WTC11 (cell line): ENCODE results near the gene ATF7IP. TPM values are rescaled to one million over a fixed set of nuclear protein-coding genes. Genes with fewer than 3 reads are reported as not detected.

Experiments
- ATAC-seq: fragments of 200-7000 bp; cut with Tn5 transposase; 2 replicates; pipeline ENCODE4 v1.10.0; 2021; ENCODE audit warnings: mild to moderate bottlenecking, moderate library complexity
- CTCF ChIA-PET: fragments of 300-600 bp; sonication (Branson Sonifier 250); formaldehyde crosslinking; loops from one replicate; lab custom pipeline; 2021; ENCODE audit warnings: antibody characterized with exemption; lab: Charles Lee
- POLR2A ChIA-PET: fragments of 350-600 bp; sonication (Branson Sonifier 250); formaldehyde crosslinking; loops from one replicate; lab custom pipeline; 2021; ENCODE audit warnings: antibody characterized with exemption; lab: Charles Lee
- DNase-seq: peaks from one replicate; pipeline ENCODE4 v3.0.0; 2021; ENCODE audit warnings: low spot score
- H3K27ac Mint-ChIP-seq: 2 replicates; pipeline ENCODE4 v1.8.0; 2021; ENCODE audit warnings: mixed read lengths
- H3K27me3 Mint-ChIP-seq: 2 replicates; pipeline ENCODE4 v1.8.0; 2021; ENCODE audit warnings: low read depth, mild to moderate bottlenecking, moderate library complexity, mixed read lengths
- H3K36me3 Mint-ChIP-seq: 2 replicates; pipeline ENCODE4 v1.8.0; 2021; ENCODE audit warnings: mixed read lengths
- H3K4me1 Mint-ChIP-seq: 2 replicates; pipeline ENCODE4 v1.8.0; 2022; ENCODE audit warnings: mixed read lengths
- H3K4me3 Mint-ChIP-seq: 2 replicates; pipeline ENCODE4 v1.8.0; 2021; ENCODE audit warnings: mild to moderate bottlenecking, moderate library complexity, mixed read lengths
- H3K9me3 Mint-ChIP-seq: 2 replicates; pipeline ENCODE4 v1.8.0; 2021; ENCODE audit warnings: mixed read lengths
- ARID4B ChIP-seq: sonication (generic); formaldehyde crosslinking; IDR thresholded peaks from 2 replicates; pipeline ENCODE4 v1.8.0; 2023; ENCODE audit warnings: missing genetic modification reagents, mild to moderate bottlenecking, borderline replicate concordance
- ATF3 ChIP-seq: sonication (generic); formaldehyde crosslinking; conservative IDR thresholded peaks from 2 replicates; pipeline ENCODE4 v1.8.1; 2022; ENCODE audit warnings: mild to moderate bottlenecking, missing genetic modification reagents
- ATF6 ChIP-seq: sonication (generic); formaldehyde crosslinking; IDR thresholded peaks from 2 replicates; pipeline ENCODE4 v1.8.1; 2023; ENCODE audit warnings: mild to moderate bottlenecking, missing genetic modification reagents
- CDX4 ChIP-seq: fragments of 250-450 bp; sonication (Bioruptor Pico); IDR thresholded peaks from 2 replicates; pipeline ENCODE4 v1.9.0; 2021; ENCODE audit warnings: moderate library complexity, mild to moderate bottlenecking, inconsistent platforms, borderline replicate concordance
- CREM ChIP-seq: sonication (generic); formaldehyde crosslinking; IDR thresholded peaks from 2 replicates; pipeline ENCODE4 v1.8.1; 2022; ENCODE audit warnings: mild to moderate bottlenecking, missing genetic modification reagents, moderate library complexity
- FOXJ3 ChIP-seq: sonication (generic); formaldehyde crosslinking; IDR thresholded peaks from 2 replicates; pipeline ENCODE4 v1.9.0; 2021; ENCODE audit warnings: missing genetic modification reagents, mild to moderate bottlenecking, borderline replicate concordance
- FOXK1 ChIP-seq: sonication (generic); formaldehyde crosslinking; IDR thresholded peaks from 2 replicates; pipeline ENCODE4 v1.8.0; 2022; ENCODE audit warnings: mild to moderate bottlenecking, moderate library complexity, missing genetic modification reagents
- GRHL2 ChIP-seq: fragments of 250-450 bp; sonication (Bioruptor Pico); IDR thresholded peaks from 2 replicates; pipeline ENCODE4 v1.8.0; 2022; ENCODE audit warnings: mild to moderate bottlenecking, moderate library complexity; ENCODE audit not compliant: insufficient replicate concordance, severe bottlenecking
- GTF2I ChIP-seq: fragments of 250-450 bp; sonication (Bioruptor Pico); conservative IDR thresholded peaks from 2 replicates; pipeline ENCODE4 v1.4.0; 2021; ENCODE audit warnings: mild to moderate bottlenecking
- HMGA2 ChIP-seq: fragments of 250-450 bp; sonication (Bioruptor Pico); IDR thresholded peaks from 2 replicates; pipeline ENCODE4 v1.4.0; 2021; ENCODE audit warnings: mild to moderate bottlenecking, moderate library complexity
- HMGXB4 ChIP-seq: sonication (generic); formaldehyde crosslinking; IDR thresholded peaks from 2 replicates; pipeline ENCODE4 v1.8.1; 2023; ENCODE audit warnings: mild to moderate bottlenecking, moderate library complexity, missing genetic modification reagents
- IRF1 ChIP-seq: sonication (generic); formaldehyde crosslinking; IDR thresholded peaks from 2 replicates; pipeline ENCODE4 v1.8.0; 2023; ENCODE audit warnings: missing genetic modification reagents
- IRF2 ChIP-seq: sonication (generic); formaldehyde crosslinking; IDR thresholded peaks from 2 replicates; pipeline ENCODE4 v1.8.0; 2022; ENCODE audit warnings: low read depth, missing genetic modification reagents, borderline replicate concordance
- JAZF1 ChIP-seq: fragments of 250-450 bp; sonication (Bioruptor Pico); IDR thresholded peaks from 2 replicates; pipeline ENCODE4 v1.9.0; 2021; ENCODE audit warnings: moderate library complexity, mild to moderate bottlenecking, inconsistent platforms
- NFYB ChIP-seq: sonication (generic); formaldehyde crosslinking; conservative IDR thresholded peaks from 2 replicates; pipeline ENCODE4 v1.8.0; 2022; ENCODE audit warnings: low read depth, missing genetic modification reagents
- RORB ChIP-seq: fragments of 250-450 bp; sonication (Bioruptor Pico); IDR thresholded peaks from 2 replicates; pipeline ENCODE4 v1.9.0; 2021; ENCODE audit warnings: mild to moderate bottlenecking
- SP1 ChIP-seq: sonication (generic); formaldehyde crosslinking; conservative IDR thresholded peaks from 2 replicates; pipeline ENCODE4 v1.8.1; 2022; ENCODE audit warnings: missing genetic modification reagents
- ZMAT4 ChIP-seq: fragments of 250-450 bp; sonication (Bioruptor Pico); IDR thresholded peaks from 2 replicates; pipeline ENCODE4 v1.9.0; 2021; ENCODE audit warnings: mild to moderate bottlenecking
- ZNF396 ChIP-seq: fragments of 250-450 bp; sonication (Bioruptor Pico); IDR thresholded peaks from 2 replicates; pipeline ENCODE4 v1.8.0; 2021; ENCODE audit warnings: mild to moderate bottlenecking, moderate library complexity, borderline replicate concordance
- ZNF423 ChIP-seq: fragments of 250-450 bp; sonication (Bioruptor Pico); IDR thresholded peaks from 2 replicates; pipeline ENCODE4 v2.1.2; 2022; ENCODE audit warnings: mild to moderate bottlenecking, moderate library complexity
- total RNA-seq: library from RNA; stranded (reverse); gene quantifications from 3 replicates; pipeline ENCODE4 v1.2.3, GENCODE V29; 2021

The ATF7IP gene
- total RNA-seq, 1 experiment from 2014 or later = 141 TPM

GRCh38 chr12:14479004-14479403, 113.5 kb downstream of the ATF7IP start:
- peaks cover 5% of the 10 kb centered on the region for H3K9me3 Mint-ChIP-seq
- no peak for TF ChIP-seq IRF2 (CRISPR knock-in tag)
- TF ChIP-seq CDX4 = no peak
- no peak for TF ChIP-seq ATF3 (CRISPR knock-in tag)
- TF ChIP-seq NFYB = no peak
- no peak for TF ChIP-seq ZNF396 (CRISPR knock-in tag)
- TF ChIP-seq ATF6 (CRISPR knock-in tag) = no peak
- no peak for TF ChIP-seq RORB (CRISPR knock-in tag)
- TF ChIP-seq FOXJ3 = no peak
- TF ChIP-seq IRF1 (CRISPR knock-in tag) = no peak
- no peak for TF ChIP-seq JAZF1 (CRISPR knock-in tag)
- TF ChIP-seq HMGA2 (CRISPR knock-in tag) = no peak
- no peak for TF ChIP-seq HMGXB4
- no peak for TF ChIP-seq ZMAT4 (CRISPR knock-in tag)
- TF ChIP-seq GRHL2 (CRISPR knock-in tag) = no peak
- no peak for TF ChIP-seq CREM (CRISPR knock-in tag)
- TF ChIP-seq FOXK1 (CRISPR knock-in tag) = no peak
- TF ChIP-seq GTF2I (CRISPR knock-in tag) = no peak
- TF ChIP-seq SP1 (CRISPR knock-in tag) = no peak
- TF ChIP-seq ARID4B (CRISPR knock-in tag) = no peak
- TF ChIP-seq ZNF423 (CRISPR knock-in tag) = no peak
- TF ChIP-seq, all 79 proteins: peak for 0
- Mint-ChIP-seq H3K27ac (no peak overlapping the region), H3K27me3 (no peaks in the 10 kb centered on the region), H3K36me3 (peaks cover 75% of the 10 kb centered on the region), H3K4me1 (no peaks in the 10 kb centered on the region), H3K4me3 (no peak overlapping the region)
- POLR2A ChIA-PET = no interaction called here
- no peak for DNase-seq
- no peak for ATAC-seq
- CTCF ChIA-PET = no interaction called here
